Vagina (tissue), 2 donors: ENCODE measurements around the gene GLDC. TPM values are rescaled to one million over a fixed set of nuclear protein-coding genes. Genes with fewer than 3 reads are reported as not detected.

ENCODE experiments used
- DNase-seq, 2 donors: peaks; one replicate each; pipeline ENCODE4 v3.0.0-alpha.2; 2017; ENCODE audit errors: extremely low spot score in 2 of 2
- H3K27ac ChIP-seq: fragments of 200-600 bp; sonication (generic); one replicate; pipeline ENCODE4 v1.5.1; 2019
- H3K27me3 ChIP-seq: fragments of 200-600 bp; sonication (generic); one replicate; pipeline ENCODE4 v1.5.1; 2019
- H3K36me3 ChIP-seq, 2 donors: fragments of 200-600 bp; sonication (generic); one replicate each; pipeline ENCODE4 v1.5.1; 2017 to 2019
- H3K4me1 ChIP-seq: fragments of 200-600 bp; sonication (generic); one replicate; pipeline ENCODE4 v1.5.1; 2019
- H3K4me3 ChIP-seq, 2 donors: fragments of 200-600 bp; sonication (generic); 1 replicate in 1 of 2; 2 replicates in 1 of 2; pipeline ENCODE4 v1.5.1; 2016 to 2019
- H3K9me3 ChIP-seq: fragments of 200-600 bp; sonication (generic); one replicate; pipeline ENCODE4 v1.5.1; 2019
- CTCF ChIP-seq, 3 experiments: fragments of 450-650 bp in 2 of 3; fragments of 200-600 bp in 1 of 3; sonication (generic) in 1 of 3; IDR thresholded peaks; one replicate each; pipeline ENCODE4 v1.5.1; 2017 to 2019; ENCODE audit warnings: antibody characterized with exemption in 3 of 3, mild to moderate bottlenecking in 2 of 3, moderate library complexity in 2 of 3
- POLR2A ChIP-seq, 2 donors: fragments of 450-650 bp; IDR thresholded peaks; one replicate each; pipeline ENCODE4 v1.6.1; 2017; ENCODE audit warnings: antibody characterized with exemption in 2 of 2, mild to moderate bottlenecking in 2 of 2, moderate library complexity in 2 of 2
- POLR2AphosphoS5 ChIP-seq, 2 donors: sonication (generic); formaldehyde crosslinking; IDR thresholded peaks; one replicate each; pipeline ENCODE4 v1.9.0; 2017; ENCODE audit warnings: antibody characterized with exemption in 2 of 2, mild to moderate bottlenecking in 2 of 2, low read depth in 1 of 2; ENCODE audit not compliant: insufficient read depth in 1 of 2
- intact Hi-C: fragments of 100-400 bp; cut with DNase I; formaldehyde crosslinking; loops from one replicate; pipeline ENCODE4 v1.15.1; 2023
- total RNA-seq: library from RNA; depleted of rRNA; stranded (reverse); fragments of >200 nt; gene quantifications from one replicate; pipeline ENCODE4 v1.2.3, GENCODE V29; 2016

The GLDC gene
- total RNA-seq, 1 donor from 2014 or later = 0.49 TPM

- intact Hi-C loops = no loop called here
Observed at GRCh38 chr9:6664204-6664680, 18.7 kb upstream of the GLDC start.

DNA sequence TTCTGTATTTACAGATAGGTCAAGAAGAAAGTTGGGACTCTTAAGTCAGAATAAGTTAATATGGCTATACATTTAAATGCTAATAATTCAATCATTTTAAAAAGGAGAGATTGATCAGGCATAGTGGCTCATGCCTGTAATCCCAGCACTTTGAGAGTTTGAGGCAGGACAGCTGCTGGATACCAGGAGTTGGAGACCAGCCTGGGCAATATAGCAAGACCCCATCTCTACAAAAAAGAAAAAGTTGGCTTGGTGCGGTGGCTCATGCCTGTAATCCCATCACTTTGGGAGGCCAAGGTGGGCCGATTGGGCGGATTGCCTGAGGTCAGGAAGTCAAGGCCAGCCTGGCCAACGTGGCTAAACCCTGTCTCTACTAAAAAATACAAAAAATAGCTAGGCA is 15.0 kb upstream of the GLDC start:
- no peaks in the 10 kb centered on the region for H3K27me3 ChIP-seq
- intact Hi-C loops = no loop called here
- no peaks in the 10 kb centered on the region for H3K36me3 ChIP-seq
- TF ChIP-seq CTCF (IDR thresholded peaks at IDR 0.05) = no peak
- TF ChIP-seq POLR2A (IDR thresholded peaks at IDR 0.05) = no peak
- no peak for TF ChIP-seq POLR2AphosphoS5 (IDR thresholded peaks at IDR 0.05; ENCODE audit: insufficient read depth in 1 of 2, low read depth in 1 of 2)
- H3K4me1 ChIP-seq = no peaks in the 10 kb centered on the region
- no peaks in the 10 kb centered on the region for H3K9me3 ChIP-seq
- DNase-seq = no peak
- H3K4me3 ChIP-seq = no peak overlapping the region
- no peak overlapping the region for H3K27ac ChIP-seq

More at GRCh38 chr9:6664204-6664680, 18.7 kb upstream of the GLDC start:
- H3K4me1 ChIP-seq = no peaks in the 10 kb centered on the region
- H3K27me3 ChIP-seq = no peaks in the 10 kb centered on the region
- no peak overlapping the region for H3K4me3 ChIP-seq
- DNase-seq = no peak
- TF ChIP-seq CTCF (IDR thresholded peaks at IDR 0.05) = no peak
- TF ChIP-seq POLR2A (IDR thresholded peaks at IDR 0.05) = no peak
- TF ChIP-seq POLR2AphosphoS5 (IDR thresholded peaks at IDR 0.05; ENCODE audit: insufficient read depth in 1 of 2, low read depth in 1 of 2) = no peak
- no peak overlapping the region for H3K27ac ChIP-seq
- H3K9me3 ChIP-seq = no peaks in the 10 kb centered on the region
- no peaks in the 10 kb centered on the region for H3K36me3 ChIP-seq

DNA sequence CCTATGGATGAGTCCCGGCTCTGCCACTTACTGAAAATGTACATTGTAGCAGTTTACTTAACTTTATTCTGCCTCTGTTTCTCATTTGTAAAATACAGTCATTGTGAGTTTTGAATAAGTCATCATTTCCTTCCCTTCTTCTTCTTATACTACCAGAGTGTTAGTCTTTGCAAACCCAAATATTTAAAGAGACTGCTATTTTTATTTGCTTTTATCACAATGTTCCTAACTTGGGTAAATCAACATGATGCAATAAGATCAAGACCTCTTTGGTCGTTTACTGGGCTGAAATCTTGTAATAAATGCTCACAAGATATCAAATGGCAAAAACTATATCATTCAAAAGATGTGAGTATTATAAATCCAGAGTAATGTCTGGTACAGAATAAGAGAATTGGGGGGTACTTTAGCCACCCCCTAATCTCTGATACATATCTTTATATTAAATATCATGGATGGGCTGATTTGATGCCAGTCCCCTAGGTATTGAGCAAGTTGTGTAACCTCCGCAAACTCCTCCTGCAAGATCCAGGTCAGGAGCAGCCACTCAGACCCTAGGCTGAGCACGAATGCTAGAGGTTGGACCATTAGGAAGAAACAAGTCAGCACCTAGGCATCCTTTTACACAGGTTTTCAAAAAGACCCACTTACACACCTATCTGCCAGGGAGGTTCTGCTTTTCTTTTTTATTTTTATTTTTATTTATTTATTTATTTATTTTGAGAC is 13.3 kb upstream of the GLDC start:
- no peak for DNase-seq
- Histone ChIP-seq H3K27me3 (no peaks in the 10 kb centered on the region), H3K4me1 (no peaks in the 10 kb centered on the region), H3K36me3 (no peaks in the 10 kb centered on the region), H3K9me3 (no peaks in the 10 kb centered on the region), H3K27ac (no peak overlapping the region), H3K4me3 (no peak overlapping the region)
- TF ChIP-seq POLR2A (IDR thresholded peaks at IDR 0.05) (no peak), POLR2AphosphoS5 (IDR thresholded peaks at IDR 0.05; ENCODE audit: insufficient read depth in 1 of 2, low read depth in 1 of 2) (no peak), CTCF (IDR thresholded peaks at IDR 0.05) (no peak)
- intact Hi-C loops = no loop called here

GRCh38 chr9:6656614-6657300 is 11.2 kb upstream of the GLDC start:
- Histone ChIP-seq H3K4me1 (no peaks in the 10 kb centered on the region), H3K27ac (no peak overlapping the region), H3K4me3 (no peak overlapping the region), H3K27me3 (no peaks in the 10 kb centered on the region), H3K9me3 (no peaks in the 10 kb centered on the region), H3K36me3 (no peaks in the 10 kb centered on the region)
- intact Hi-C loops = no loop called here
- DNase-seq = no peak
- TF ChIP-seq CTCF (IDR thresholded peaks at IDR 0.05) (no peak), POLR2A (IDR thresholded peaks at IDR 0.05) (no peak), POLR2AphosphoS5 (IDR thresholded peaks at IDR 0.05; ENCODE audit: insufficient read depth in 1 of 2, low read depth in 1 of 2) (no peak)

- no peaks in the 10 kb centered on the region for H3K4me1 ChIP-seq
- intact Hi-C loops = no loop called here
- no peaks in the 10 kb centered on the region for H3K9me3 ChIP-seq
- TF ChIP-seq POLR2AphosphoS5 (IDR thresholded peaks at IDR 0.05; ENCODE audit: insufficient read depth in 1 of 2, low read depth in 1 of 2) = no peak
- TF ChIP-seq POLR2A (IDR thresholded peaks at IDR 0.05) = no peak
- TF ChIP-seq CTCF (IDR thresholded peaks at IDR 0.05) = no peak
- no peaks in the 10 kb centered on the region for H3K36me3 ChIP-seq
- no peak for DNase-seq
- H3K27ac ChIP-seq = no peak overlapping the region
- no peak overlapping the region for H3K4me3 ChIP-seq
- H3K27me3 ChIP-seq = no peaks in the 10 kb centered on the region
Observed at GRCh38 chr9:6655036-6655435, 9.5 kb upstream of the GLDC start.
